Lower leg skin (tissue), 3 donors: ENCODE measurements around the gene YIF1B.

Experiments
- CTCF ChIP-seq, 3 donors: fragments of 450-650 bp; IDR thresholded peaks; one replicate each; pipeline ENCODE4 v1.5.1; 2016; ENCODE audit warnings: antibody characterized with exemption in 3 of 3, mild to moderate bottlenecking in 3 of 3, moderate library complexity in 2 of 3
- POLR2A ChIP-seq, 2 donors: fragments of 450-650 bp; IDR thresholded peaks; one replicate each; pipeline ENCODE4 v1.6.1; 2016 to 2017; ENCODE audit warnings: antibody characterized with exemption in 2 of 2, mild to moderate bottlenecking in 1 of 2, moderate library complexity in 1 of 2

DNA sequence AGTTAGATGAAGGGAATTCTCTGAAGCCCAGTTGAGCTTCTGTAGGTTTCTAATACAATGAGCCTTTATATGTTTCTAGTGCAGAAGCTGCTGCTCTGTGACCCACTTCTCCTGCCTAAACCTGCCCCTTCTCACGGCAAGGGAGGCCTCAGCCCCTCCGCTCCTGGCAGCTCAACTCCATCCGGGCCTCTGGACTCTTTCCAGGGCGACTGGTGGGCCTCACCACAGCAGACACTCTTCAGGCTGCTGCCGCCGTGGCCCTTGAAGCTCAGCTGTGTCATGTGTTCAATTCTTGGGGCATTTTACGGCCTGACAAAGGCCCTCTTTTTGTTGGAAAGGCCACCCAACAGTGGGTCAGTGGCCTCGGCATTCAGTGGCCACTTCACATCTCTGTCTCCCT, 21.7 kb downstream of the YIF1B start:
- TF ChIP-seq CTCF (IDR thresholded peaks at IDR 0.05), result no peak
- no peak for TF ChIP-seq POLR2A (IDR thresholded peaks at IDR 0.05)
